ENCODE data around the gene ZG16. TPM values are rescaled to one million over a fixed set of nuclear protein-coding genes. Genes with fewer than 3 reads are reported as not detected.

The ZG16 gene
- total and polyA plus RNA-seq, 9 of the 15 experiments (the other 6 are each of a cell fraction or from before 2014, with no cell fraction given) = 0.04 TPM; not detected in 8

GRCh38 chr16:29760567-29761279, 17.3 kb upstream of the ZG16 start:
- Histone ChIP-seq H3K9me3 (replicated peaks; ENCODE audit: control insufficient read depth, insufficient read depth, low read depth, low read length) (no peaks in the 10 kb centered on the region), H4K20me1 (replicated peaks; ENCODE audit: control insufficient read depth, insufficient read depth, low read length) (no peaks in the 10 kb centered on the region), H3K9me1 (ENCODE audit: control insufficient read depth, insufficient read depth, low read length) (no peaks in the 10 kb centered on the region), H3K36me3 (ENCODE audit: control insufficient read depth, insufficient read depth, low read length) (no peaks in the 10 kb centered on the region), H3K27ac (ENCODE audit: extremely low read depth, low read depth, low read length) (no peak overlapping the region), H3K4me1 (replicated peaks in 1 of 2; ENCODE audit: control insufficient read depth in 2 of 2, insufficient read depth in 2 of 2, low read length in 2 of 2) (peaks cover 6 to 8% of the 10 kb centered on the region in 2 experiments), H3K4me2 (ENCODE audit: insufficient read depth, low read length) (no peak overlapping the region), H3K27me3 (ENCODE audit: control insufficient read depth in 2 of 2, insufficient read depth in 2 of 2, low read length in 2 of 2) (no peaks in the 10 kb centered on the region), H2AFZ (ENCODE audit: low read depth, low read length) (no peak overlapping the region), H3K79me2 (ENCODE audit: control insufficient read depth, insufficient read depth, low read length) (no peaks in the 10 kb centered on the region), H3K4me3 (no peak overlapping the region), H3K9ac (ENCODE audit: insufficient read depth in 1 of 2, low read depth in 2 of 2, low read length in 2 of 2) (peak overlapping the region in 1 of 2 experiments; percentile 26; a peak in 2 of 4 replicates)
- DNase-seq (ENCODE audit: extremely low read depth in 1 of 4, low spot score in 3 of 4) (no peak), FAIRE-seq (no peak), ATAC-seq (no peak)
- 53% methylated on average over 8 of the region's 9 CpGs for WGBS (ENCODE audit: insufficient coverage, low coverage, missing lambda C conversion rate)
- in situ Hi-C loops (cut with MboI) (no loop called here), intact Hi-C loops (cut with micrococcal nuclease) (no loop called here)
- no peak for TF ChIP-seq ZNF740 (CRISPR knock-in tag; IDR thresholded peaks at IDR 0.05)
- TF ChIP-seq ZNF740 (tag; IDR thresholded peaks at IDR 0.05) = no peak
- no peak for TF ChIP-seq STAT5B (CRISPR knock-in tag; IDR thresholded peaks at IDR 0.05)
- no peak for TF ChIP-seq ZNF766 (CRISPR knock-in tag; conservative IDR thresholded peaks at IDR 0.05)
- no peak for TF ChIP-seq ETV1 (tag; conservative IDR thresholded peaks at IDR 0.05; ENCODE audit: low read depth)
- TF ChIP-seq ZBTB12 (CRISPR knock-in tag; IDR thresholded peaks at IDR 0.05) = no peak
- TF ChIP-seq SMC3 (conservative IDR thresholded peaks at IDR 0.05; ENCODE audit: insufficient read depth, low read depth, low read length) = no peak
- no peak for TF ChIP-seq FOXJ3 (CRISPR knock-in tag; IDR thresholded peaks at IDR 0.05)
- TF ChIP-seq ZNF561 (CRISPR knock-in tag; conservative IDR thresholded peaks at IDR 0.05) = no peak
- no peak for TF ChIP-seq PURB (CRISPR knock-in tag; IDR thresholded peaks at IDR 0.05; ENCODE audit: low read depth)
- TF ChIP-seq BDP1 (IDR thresholded peaks at IDR 0.05; ENCODE audit: insufficient read depth, insufficient read length) = no peak
- TF ChIP-seq CLOCK (CRISPR knock-in tag; IDR thresholded peaks at IDR 0.05; ENCODE audit: borderline replicate concordance) = no peak
- no peak for TF ChIP-seq NFIX (CRISPR knock-in tag; IDR thresholded peaks at IDR 0.05; ENCODE audit: low read depth)
- no peak for TF ChIP-seq DPF2 (IDR thresholded peaks at IDR 0.05)
- TF ChIP-seq RFX1 (IDR thresholded peaks at IDR 0.05) = no peak
- TF ChIP-seq ZNF644 (tag; IDR thresholded peaks at IDR 0.05; ENCODE audit: low read depth) = no peak
- TF ChIP-seq CBX1 (IDR thresholded peaks at IDR 0.05; ENCODE audit: low read depth) = no peak
- no peak for TF ChIP-seq HLTF (IDR thresholded peaks at IDR 0.05)
- TF ChIP-seq ZNF217 (CRISPR knock-in tag; IDR thresholded peaks at IDR 0.05) = no peak
- BruUV-seq (replicated peaks) = no TSS peak
- CTCF ChIA-PET (ENCODE audit: low intra/inter-chr PET ratio) = no interaction called here
- POLR2A ChIA-PET = interaction anchor here (0.6 kb wide), 1 partner anchor 49 kb away, joined by 3 read pairs; no protein-coding TSS in a partner anchor
